KG1 (cell line): Measurements from ENCODE around the gene NARS2.

Experiments
- DNase-seq: peaks from one replicate; lab custom pipeline; 2025; lab: John Stamatoyannopoulos, UW

The NARS2 gene

DNA sequence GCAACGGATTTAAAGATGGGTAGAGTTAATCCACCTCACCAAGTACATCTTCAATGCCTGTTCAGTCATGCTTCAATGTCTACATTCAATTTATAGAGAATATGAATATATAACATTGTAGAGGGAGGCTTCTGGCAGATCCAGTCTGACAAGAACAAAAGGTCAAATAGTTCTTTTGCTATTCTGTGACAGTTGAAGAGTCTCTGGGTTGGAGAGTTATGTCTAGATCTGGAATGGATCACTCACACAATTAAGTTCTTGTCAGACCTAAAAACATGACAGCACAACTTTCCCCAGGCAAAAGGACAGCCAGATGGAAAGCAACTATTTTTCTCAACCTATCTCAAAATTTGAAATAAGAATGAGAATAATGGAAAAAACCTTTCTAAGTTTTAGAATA lies 141.7 kb downstream of the NARS2 start:
- DNase-seq, result no peak

DNA sequence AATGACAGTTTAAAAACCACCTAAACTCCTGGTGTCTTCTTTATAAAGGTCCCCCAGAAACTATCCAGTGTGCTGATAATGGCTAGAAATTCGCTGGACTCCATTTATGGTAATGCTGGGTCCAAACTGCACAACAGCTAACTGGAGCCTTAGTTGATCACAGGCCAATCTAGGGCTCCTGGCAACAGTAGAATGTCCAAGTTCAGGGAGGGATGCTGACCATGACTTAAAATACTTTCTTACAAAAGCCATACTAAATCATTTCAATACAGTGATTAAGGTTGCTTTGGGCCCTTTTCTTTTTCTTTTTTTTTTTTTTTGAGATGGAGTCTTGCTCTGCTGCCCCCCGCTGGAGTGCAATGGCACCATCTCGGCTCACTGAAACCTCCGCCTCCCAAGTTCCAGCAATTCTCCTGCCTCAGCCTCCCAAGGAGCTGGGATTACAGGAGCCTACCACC lies 142.6 kb downstream of the NARS2 start:
- DNase-seq, result no peak

DNA sequence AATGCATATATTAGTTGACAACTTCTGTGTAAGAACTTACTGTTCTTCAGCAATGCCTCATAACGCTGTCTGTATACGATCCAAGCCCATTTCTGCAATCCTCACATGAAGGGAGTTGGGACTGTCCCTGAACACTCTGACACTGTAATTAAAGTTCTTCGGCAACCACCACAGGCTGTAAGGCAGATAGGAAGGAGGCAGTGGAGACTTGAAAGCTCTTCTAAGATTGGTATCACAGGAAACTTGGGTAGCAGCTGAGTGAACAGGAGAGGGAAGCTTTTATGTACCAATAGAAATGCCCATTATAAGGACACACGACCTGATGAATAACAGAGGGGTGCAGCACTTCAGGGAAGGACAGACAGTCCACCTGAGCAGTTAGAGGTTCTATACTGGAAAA lies 145.0 kb downstream of the NARS2 start:
- DNase-seq, result no peak

DNA sequence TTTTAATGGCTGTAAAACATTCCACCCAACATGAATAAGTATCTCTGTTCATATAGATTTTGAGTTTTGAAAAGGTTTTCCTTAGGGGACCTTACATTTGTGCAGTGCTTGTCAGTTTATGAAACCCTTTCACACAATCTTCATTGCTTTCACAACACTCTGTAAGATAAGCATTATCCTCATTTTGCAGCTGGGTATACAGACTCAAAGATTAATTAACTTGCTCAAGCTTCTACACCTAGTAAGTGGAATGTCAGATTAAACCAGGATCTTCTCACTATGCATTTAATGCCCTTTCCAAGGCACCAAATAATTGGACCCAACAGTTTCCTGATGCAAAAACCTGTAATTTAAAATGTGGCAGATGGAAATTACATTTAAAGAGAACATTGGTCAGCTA lies 145.5 kb downstream of the NARS2 start:
- DNase-seq, result no peak

GRCh38 chr11:78428773-78429172 lies 145.9 kb downstream of the NARS2 start:
- no peak for DNase-seq

GRCh38 chr11:78428266-78428636 lies 146.4 kb downstream of the NARS2 start:
- no peak for DNase-seq

GRCh38 chr11:78427615-78428265 lies 146.9 kb downstream of the NARS2 start:
- no peak for DNase-seq

GRCh38 chr11:78426845-78427244 lies 147.8 kb downstream of the NARS2 start:
- no peak for DNase-seq

GRCh38 chr11:78425399-78426070 lies 149.1 kb downstream of the NARS2 start:
- no peak for DNase-seq

DNA sequence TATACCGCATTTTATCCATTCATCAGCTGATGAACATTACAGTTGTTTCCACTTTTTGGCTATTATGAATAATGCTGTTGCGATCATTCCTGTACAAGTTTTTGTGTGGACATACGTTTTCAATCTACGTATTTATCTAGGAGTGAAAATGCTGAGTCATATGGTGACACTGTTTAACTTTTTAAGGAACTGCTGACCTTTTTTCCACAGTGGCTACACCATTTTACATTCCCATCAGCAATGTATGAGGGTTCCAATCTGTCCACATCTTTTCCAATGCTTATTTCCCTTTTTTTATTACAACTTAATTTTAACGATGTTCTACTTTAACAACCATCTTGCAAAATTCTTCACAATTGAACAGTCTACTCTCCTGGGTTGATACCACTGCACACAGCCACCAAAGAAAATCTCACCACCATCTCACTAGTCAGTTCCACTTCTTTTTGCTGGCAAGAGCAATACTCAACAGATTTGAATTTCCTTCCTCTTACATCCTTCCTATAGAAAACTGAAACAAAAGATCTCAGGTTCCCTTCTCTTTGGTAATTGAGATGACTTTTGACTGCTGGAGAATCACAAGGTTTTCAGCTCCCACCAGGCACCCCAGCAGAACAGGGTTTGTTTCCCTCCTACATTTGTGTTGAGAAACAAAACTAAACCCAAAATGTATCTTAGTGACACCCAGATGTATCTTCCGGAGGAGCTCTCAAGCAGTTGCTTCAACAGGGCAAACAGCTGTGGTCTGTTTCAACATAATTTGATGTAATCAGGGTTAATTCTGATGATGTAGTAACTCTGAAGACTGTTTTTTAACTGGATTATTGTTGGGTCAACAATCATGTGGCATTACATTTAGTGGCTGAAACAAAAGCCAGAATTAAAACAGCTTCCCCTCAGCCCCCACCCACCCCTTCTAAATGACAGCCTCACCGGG lies 150.1 kb downstream of the NARS2 start:
- DNase-seq, result peak; percentile 34

GRCh38 chr11:78423241-78423640 lies 151.4 kb downstream of the NARS2 start:
- DNase-seq, result no peak

DNA sequence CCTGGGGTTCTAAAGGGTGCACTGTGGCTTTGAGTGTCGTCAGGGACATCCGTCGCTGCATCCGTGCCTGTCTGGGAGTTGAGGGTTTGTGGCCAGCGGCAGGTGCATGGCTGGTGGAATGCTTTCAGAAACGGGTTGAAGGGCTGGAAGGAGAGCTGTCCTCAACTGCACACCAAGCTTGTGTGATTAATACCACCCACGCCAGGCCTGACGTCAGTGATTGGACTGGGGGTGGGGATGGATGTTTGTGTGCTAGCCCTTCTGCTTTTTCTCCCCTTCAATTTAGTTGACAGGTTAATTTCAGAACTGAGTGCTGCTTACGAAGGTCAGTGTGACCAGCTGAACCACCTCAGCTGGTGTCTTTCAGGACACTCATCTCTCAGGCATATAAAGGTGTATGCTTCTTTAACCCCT lies 153.9 kb downstream of the NARS2 start:
- DNase-seq, result no peak

- peak; percentile 34 for DNase-seq
Observed at GRCh38 chr11:78420255-78420764, 154.4 kb downstream of the NARS2 start.

DNA sequence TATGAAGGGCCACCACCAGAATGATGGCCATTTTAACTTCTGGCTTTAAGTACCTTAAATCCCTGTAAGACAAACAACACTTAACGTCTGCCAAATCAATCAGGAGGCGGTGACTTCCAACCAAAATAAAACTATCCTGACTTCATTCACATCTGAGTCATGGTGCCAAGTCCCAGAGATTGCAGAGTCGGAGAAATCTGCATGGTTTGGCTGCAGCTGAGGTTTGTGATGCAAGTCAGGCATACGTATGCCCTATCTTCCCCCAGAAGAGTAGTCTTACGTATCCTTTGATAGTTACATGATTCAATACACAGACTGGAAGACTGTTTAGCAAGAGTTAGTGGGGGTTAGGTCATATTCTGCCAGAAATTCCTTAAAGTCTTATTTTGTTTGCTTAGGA lies 155.3 kb downstream of the NARS2 start:
- DNase-seq, result no peak

DNA sequence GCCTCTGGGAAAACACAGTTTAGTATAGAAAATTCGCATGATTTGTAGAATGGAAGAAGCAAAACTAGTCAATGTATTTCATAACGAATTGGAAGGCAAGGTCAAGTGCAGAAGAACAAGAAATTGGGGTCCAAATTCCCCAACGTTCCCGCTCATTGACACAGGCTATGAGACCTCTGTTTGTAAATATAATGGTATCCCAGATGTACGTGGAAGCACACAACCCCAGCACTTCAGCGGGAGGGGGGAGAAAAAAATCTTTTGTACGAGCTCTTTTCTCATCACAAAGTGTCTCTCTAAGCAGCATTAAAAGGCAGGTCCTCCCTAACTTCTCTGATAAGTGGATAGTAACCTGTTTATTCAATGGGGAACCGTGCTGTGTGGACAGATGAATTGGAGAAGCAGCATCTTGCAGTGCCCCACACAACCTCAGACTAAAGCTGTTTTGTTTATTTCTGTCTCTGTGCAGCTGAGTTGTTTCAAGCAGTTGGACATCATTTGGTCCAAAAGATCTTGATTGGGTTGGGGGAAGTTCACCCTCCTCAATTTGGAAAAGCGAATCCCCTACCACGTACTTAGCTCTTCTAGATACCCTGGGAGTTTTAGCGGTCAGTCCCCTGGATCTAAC lies 156.0 kb downstream of the NARS2 start:
- no peak for DNase-seq

DNA sequence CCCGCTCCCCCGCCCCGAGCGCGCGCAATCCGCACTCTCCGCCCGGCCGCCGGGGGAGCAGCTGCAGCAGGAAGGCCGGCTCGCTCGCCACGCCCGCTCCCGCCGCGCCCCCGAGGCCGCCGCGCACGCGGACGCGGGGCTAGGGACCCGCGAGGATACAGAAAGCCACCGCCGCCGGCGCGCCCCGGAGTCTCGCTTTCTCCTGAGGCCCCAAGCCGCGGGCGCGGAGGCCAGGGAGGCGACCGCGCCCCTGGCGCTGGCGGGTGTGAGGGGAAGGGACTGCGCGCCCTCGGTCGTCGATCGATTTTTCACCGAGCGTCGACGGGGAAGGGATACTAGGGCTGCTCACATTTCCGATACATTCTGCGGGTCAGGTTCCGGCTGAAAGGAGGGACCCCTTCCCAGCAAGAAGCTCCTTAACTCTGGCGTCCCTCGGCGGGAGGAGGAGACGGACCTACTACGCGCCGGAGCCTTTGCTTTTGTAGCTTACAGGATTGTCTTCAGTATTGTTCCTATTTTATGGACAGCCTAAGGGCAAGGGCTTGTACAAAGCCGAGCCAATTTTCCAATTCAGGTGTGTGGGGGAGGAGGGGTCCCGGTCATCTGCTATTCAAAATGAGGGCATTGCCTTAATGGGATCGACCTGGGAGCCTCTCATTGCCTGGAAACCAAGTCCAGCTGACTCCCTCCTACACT lies 156.6 kb downstream of the NARS2 start:
- DNase-seq, result peak; percentile 43

GRCh38 chr11:78417175-78417887 lies 157.3 kb downstream of the NARS2 start, which contains the start of gene GAB2:
Gene GAB2 (minus strand): TSS chr11:78417820. CDS start chr11:78417720, 100 bp downstream.
- DNase-seq, result no peak

- peak; percentile 52 for DNase-seq
Observed at GRCh38 chr11:78416285-78417174, 158.1 kb downstream of the NARS2 start.

DNA sequence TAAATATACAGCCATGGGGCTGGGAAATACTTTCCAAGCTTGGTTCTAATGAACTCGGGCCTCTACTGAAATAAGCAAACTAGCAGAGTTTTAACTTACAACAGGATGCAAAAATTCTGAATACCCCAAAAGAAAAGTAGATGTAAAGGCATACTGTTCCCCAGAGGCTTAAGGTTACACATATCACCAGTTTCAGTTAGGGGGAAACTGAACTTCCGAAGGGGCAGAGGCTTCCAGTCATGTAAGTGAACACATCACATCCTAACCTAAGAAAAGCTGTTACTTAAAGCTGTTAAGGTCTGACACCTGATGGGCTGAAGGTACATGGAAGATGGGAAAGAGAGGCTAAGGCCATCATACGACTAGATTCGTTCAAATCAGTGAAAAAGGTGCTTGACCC lies 159.3 kb downstream of the NARS2 start:
- no peak for DNase-seq
